Neural progenitor cell (in vitro differentiated cells): ENCODE data around the gene AMFR. TPM values are rescaled to one million over a fixed set of nuclear protein-coding genes. Genes with fewer than 3 reads are reported as not detected.

Experiments used
- DNase-seq: peaks from one replicate; pipeline ENCODE4 v3.0.0-alpha.2; 2016; ENCODE audit warnings: low spot score
- H2AFZ ChIP-seq: fragments of 200-600 bp; sonication (generic); replicated peaks from 2 replicates; pipeline ENCODE4 v1.6.1; 2016; ENCODE audit warnings: antibody characterized with exemption
- H3F3A ChIP-seq: fragments of 200-600 bp; sonication (generic); 2 replicates; pipeline ENCODE4 v1.6.1; 2016; ENCODE audit warnings: antibody characterized with exemption, low read depth
- H3K27ac ChIP-seq: fragments of 200-600 bp; sonication (generic); 2 replicates; pipeline ENCODE4 v1.5.1; 2016; ENCODE audit warnings: mild to moderate bottlenecking
- H3K27me3 ChIP-seq: fragments of 200-600 bp; sonication (generic); 2 replicates; pipeline ENCODE4 v1.6.1; 2016; ENCODE audit warnings: mild to moderate bottlenecking, moderate library complexity
- H3K36me3 ChIP-seq: fragments of 200-600 bp; sonication (generic); 2 replicates; pipeline ENCODE4 v1.5.1; 2016
- H3K4me1 ChIP-seq: fragments of 200-600 bp; sonication (generic); 2 replicates; pipeline ENCODE4 v1.6.1; 2016; ENCODE audit warnings: mixed run types
- H3K4me2 ChIP-seq: fragments of 200-600 bp; sonication (generic); 2 replicates; pipeline ENCODE4 v1.6.1; 2016
- H3K4me3 ChIP-seq: fragments of 200-600 bp; sonication (generic); 2 replicates; pipeline ENCODE4 v1.5.1; 2016
- H3K79me2 ChIP-seq: fragments of 200-600 bp; sonication (generic); 2 replicates; pipeline ENCODE4 v1.6.1; 2016; ENCODE audit warnings: low read depth
- H3K9ac ChIP-seq: fragments of 200-600 bp; sonication (generic); 2 replicates; pipeline ENCODE4 v1.6.1; 2016
- H3K9me3 ChIP-seq: fragments of 200-600 bp; sonication (generic); 2 replicates; pipeline ENCODE4 v1.5.1; 2016; ENCODE audit warnings: low read depth
- H4K20me1 ChIP-seq: fragments of 200-600 bp; sonication (generic); 2 replicates; pipeline ENCODE4 v1.6.1; 2016; ENCODE audit warnings: low read depth
- H3K27ac Mint-ChIP-seq: 3 replicates; pipeline ENCODE4 v1.8.0; 2021; ENCODE audit warnings: mixed read lengths
- H3K27me3 Mint-ChIP-seq: 2 replicates; pipeline ENCODE4 v1.8.0; 2022; ENCODE audit warnings: low read depth, mild to moderate bottlenecking, inconsistent platforms, moderate library complexity, mixed read lengths; ENCODE audit not compliant: insufficient read depth
- H3K36me3 Mint-ChIP-seq: 3 replicates; pipeline ENCODE4 v1.8.0; 2021; ENCODE audit warnings: mixed read lengths
- H3K4me1 Mint-ChIP-seq: 3 replicates; pipeline ENCODE4 v1.8.0; 2021; ENCODE audit warnings: mixed read lengths
- H3K4me3 Mint-ChIP-seq: 3 replicates; pipeline ENCODE4 v1.8.0; 2021; ENCODE audit warnings: mild to moderate bottlenecking, moderate library complexity, mixed read lengths
- H3K9me3 Mint-ChIP-seq: 3 replicates; pipeline ENCODE4 v1.8.0; 2020; ENCODE audit warnings: mixed read lengths
- EZH2 ChIP-seq: fragments of 200-600 bp; sonication (generic); IDR thresholded peaks from 2 replicates; pipeline ENCODE4 v1.6.1; 2017; ENCODE audit warnings: antibody characterized with exemption, mild to moderate bottlenecking, moderate library complexity
- EZH2phosphoT487 ChIP-seq: fragments of 200-600 bp; sonication (generic); IDR thresholded peaks from 2 replicates; pipeline ENCODE4 v1.6.1; 2017; ENCODE audit warnings: antibody characterized with exemption
- total RNA-seq: library from RNA; depleted of rRNA; stranded (reverse); fragments of >200 nt; gene quantifications from 2 replicates; pipeline ENCODE4 v1.2.3, GENCODE V29; 2015; ENCODE audit warnings: low replicate concordance
- TF ChIP-seq, protein P1 (sequence below): fragments of 200-600 bp; sonication (generic); IDR thresholded peaks from 2 replicates; pipeline ENCODE4 v1.5.1; 2017; ENCODE audit warnings: antibody characterized with exemption, mild to moderate bottlenecking

The AMFR gene
- total RNA-seq, 1 donor from 2014 or later: 38.7 TPM

DNA sequence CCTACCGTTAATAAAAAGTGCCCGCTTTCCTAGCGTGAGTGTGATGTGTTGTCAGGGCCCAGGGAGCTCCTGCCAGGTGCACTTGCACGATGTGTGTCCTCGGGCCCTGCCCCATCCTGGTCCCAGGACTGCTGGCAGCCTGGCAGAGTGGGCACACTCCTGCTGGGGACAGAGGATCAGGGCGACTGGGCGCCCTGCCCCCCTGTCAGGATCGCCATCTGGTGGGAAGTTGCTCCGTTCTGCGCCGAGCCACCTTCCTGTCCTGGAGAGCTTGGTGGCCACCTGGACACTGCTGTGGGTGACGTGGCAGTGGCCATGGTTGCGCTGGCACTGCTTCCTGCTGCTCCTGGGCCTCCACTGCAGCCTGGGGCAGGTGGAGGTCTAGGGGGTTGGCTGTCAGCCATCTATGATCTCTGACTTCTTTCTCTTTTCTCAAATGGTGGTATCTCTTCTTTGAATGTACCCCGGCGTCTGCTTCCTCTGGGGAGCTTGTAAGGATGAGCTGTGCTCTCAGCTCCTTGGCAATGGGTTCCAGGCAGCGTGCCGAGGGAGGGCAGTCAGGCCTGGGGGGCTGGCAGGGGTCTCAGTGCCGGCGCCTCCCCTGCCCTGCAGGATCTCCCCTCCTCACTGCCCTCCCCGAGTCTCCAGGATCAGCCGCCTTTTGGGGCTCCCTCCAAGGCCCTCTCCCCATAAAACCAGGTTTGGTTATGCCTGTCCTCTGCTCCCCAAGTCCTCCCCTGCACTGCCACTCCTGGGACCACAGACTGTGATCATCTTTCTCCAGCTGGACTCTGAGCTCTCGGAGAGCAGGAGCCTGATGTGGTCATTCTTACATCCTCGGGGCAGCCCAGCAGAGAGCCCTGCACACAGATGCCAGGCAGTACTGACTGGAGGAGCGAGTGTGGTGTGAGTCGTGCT lies 76.9 kb downstream of the AMFR start:
- Histone ChIP-seq H3K27me3 (no peaks in the 10 kb centered on the region), H3K4me2 (no peak overlapping the region), H3K9me3 (no peaks in the 10 kb centered on the region), H3K36me3 (no peaks in the 10 kb centered on the region), H3K4me1 (no peaks in the 10 kb centered on the region), H3F3A (no peaks in the 10 kb centered on the region), H2AFZ (no peak overlapping the region), H3K27ac (no peak overlapping the region), H3K4me3 (no peak overlapping the region), H3K9ac (no peak overlapping the region), H3K79me2 (no peaks in the 10 kb centered on the region), H4K20me1 (no peaks in the 10 kb centered on the region)
- Mint-ChIP-seq H3K4me1 (no peaks in the 10 kb centered on the region), H3K9me3 (no peaks in the 10 kb centered on the region), H3K27ac (peak overlapping the region; percentile 46), H3K36me3 (no peaks in the 10 kb centered on the region), H3K27me3 (peaks cover 4% of the 10 kb centered on the region), H3K4me3 (no peak overlapping the region)
- TF ChIP-seq EZH2phosphoT487: no peak
- no peak for TF ChIP-seq EZH2
- TF ChIP-seq, protein P1, sequence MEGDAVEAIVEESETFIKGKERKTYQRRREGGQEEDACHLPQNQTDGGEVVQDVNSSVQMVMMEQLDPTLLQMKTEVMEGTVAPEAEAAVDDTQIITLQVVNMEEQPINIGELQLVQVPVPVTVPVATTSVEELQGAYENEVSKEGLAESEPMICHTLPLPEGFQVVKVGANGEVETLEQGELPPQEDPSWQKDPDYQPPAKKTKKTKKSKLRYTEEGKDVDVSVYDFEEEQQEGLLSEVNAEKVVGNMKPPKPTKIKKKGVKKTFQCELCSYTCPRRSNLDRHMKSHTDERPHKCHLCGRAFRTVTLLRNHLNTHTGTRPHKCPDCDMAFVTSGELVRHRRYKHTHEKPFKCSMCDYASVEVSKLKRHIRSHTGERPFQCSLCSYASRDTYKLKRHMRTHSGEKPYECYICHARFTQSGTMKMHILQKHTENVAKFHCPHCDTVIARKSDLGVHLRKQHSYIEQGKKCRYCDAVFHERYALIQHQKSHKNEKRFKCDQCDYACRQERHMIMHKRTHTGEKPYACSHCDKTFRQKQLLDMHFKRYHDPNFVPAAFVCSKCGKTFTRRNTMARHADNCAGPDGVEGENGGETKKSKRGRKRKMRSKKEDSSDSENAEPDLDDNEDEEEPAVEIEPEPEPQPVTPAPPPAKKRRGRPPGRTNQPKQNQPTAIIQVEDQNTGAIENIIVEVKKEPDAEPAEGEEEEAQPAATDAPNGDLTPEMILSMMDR: no peak
- DNase-seq: no peak

DNA sequence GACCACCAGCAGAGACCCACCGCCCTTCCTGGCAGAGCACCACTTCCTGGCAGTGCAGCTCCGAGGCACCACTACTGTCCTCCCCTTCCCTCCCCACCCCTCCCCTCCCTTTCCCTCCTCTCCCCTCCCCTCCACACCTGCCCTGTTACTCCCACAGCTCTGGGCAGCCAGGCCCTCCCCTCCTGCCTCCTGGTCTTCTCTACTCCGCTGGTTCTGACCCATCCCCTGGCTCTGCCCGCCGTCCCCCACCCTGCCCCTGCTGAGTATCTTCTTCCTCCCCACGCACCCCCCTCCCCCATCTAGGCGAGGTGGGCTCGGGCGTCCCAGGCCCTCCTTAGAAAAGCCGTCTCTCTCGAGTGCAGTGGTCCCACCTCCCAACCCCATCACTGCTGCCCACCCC lies 77.7 kb downstream of the AMFR start:
- no peaks in the 10 kb centered on the region for H3K36me3 ChIP-seq
- H3K4me1 Mint-ChIP-seq: no peaks in the 10 kb centered on the region

DNA sequence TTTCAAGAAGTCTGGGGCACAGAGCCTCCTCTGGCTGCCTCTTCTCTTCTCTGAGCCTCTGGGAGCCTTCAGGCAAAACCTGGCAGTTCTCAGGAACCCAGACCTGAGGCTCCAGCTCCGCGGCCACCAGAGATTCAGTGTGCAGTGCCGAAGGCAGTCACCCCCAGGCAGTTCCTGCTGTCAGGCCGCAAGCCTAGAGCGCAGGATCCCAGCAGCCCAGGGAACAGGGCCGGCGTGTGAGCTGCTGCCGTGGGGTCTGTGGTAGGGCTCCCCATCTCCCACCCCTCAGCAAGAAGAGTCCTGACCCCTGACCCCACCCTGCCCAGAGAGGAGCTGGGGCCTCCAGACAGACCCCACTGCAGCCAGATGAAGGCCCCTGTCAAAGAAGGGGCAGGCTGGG lies 78.2 kb downstream of the AMFR start:
- Mint-ChIP-seq H3K4me3 (no peak overlapping the region), H3K36me3 (no peaks in the 10 kb centered on the region), H3K27ac (no peak overlapping the region), H3K27me3 (peaks cover 6% of the 10 kb centered on the region), H3K4me1 (no peaks in the 10 kb centered on the region), H3K9me3 (no peaks in the 10 kb centered on the region)
- H2AFZ ChIP-seq: no peak overlapping the region
- TF ChIP-seq, protein P1: no peak
- TF ChIP-seq EZH2phosphoT487 (no peak), EZH2 (no peak)
- no peak overlapping the region for H3K27ac ChIP-seq
- H3K27me3 ChIP-seq: no peaks in the 10 kb centered on the region
- H3K36me3 ChIP-seq: no peaks in the 10 kb centered on the region
- H4K20me1 ChIP-seq: no peaks in the 10 kb centered on the region
- no peaks in the 10 kb centered on the region for H3K4me1 ChIP-seq
- H3F3A ChIP-seq: no peaks in the 10 kb centered on the region
- no peaks in the 10 kb centered on the region for H3K9me3 ChIP-seq
- no peak for DNase-seq
- no peak overlapping the region for H3K9ac ChIP-seq
- no peaks in the 10 kb centered on the region for H3K79me2 ChIP-seq
- no peak overlapping the region for H3K4me3 ChIP-seq
- no peak overlapping the region for H3K4me2 ChIP-seq

More for the DNA sequence above, 77.7 kb downstream of the AMFR start:
- Mint-ChIP-seq H3K36me3 (no peaks in the 10 kb centered on the region), H3K9me3 (no peaks in the 10 kb centered on the region), H3K27me3 (peaks cover 4% of the 10 kb centered on the region), H3K4me3 (no peak overlapping the region), H3K27ac (no peak overlapping the region)
- Histone ChIP-seq H3K27ac (no peak overlapping the region), H2AFZ (no peak overlapping the region), H3K27me3 (no peaks in the 10 kb centered on the region), H3F3A (no peaks in the 10 kb centered on the region), H3K4me2 (no peak overlapping the region), H3K9me3 (no peaks in the 10 kb centered on the region), H4K20me1 (no peaks in the 10 kb centered on the region), H3K9ac (no peak overlapping the region), H3K4me1 (no peaks in the 10 kb centered on the region), H3K4me3 (no peak overlapping the region), H3K79me2 (no peaks in the 10 kb centered on the region)
- TF ChIP-seq, protein P1: no peak
- no peak for TF ChIP-seq EZH2
- no peak for TF ChIP-seq EZH2phosphoT487
- no peak for DNase-seq
